Stomach (tissue), 4 donors: ENCODE measurements around the gene HS3ST1.

Experiments used
- CTCF ChIP-seq, 7 experiments: fragments of 450-650 bp in 4 of 7; fragments of 200-600 bp in 3 of 7; sonication (generic) in 3 of 7; IDR thresholded peaks; one replicate each; pipeline ENCODE4 v1.5.1; 2016 to 2019; ENCODE audit warnings: antibody characterized with exemption in 7 of 7, control low read depth in 2 of 7, mild to moderate bottlenecking in 1 of 7
- EP300 ChIP-seq: sonication (generic); formaldehyde crosslinking; IDR thresholded peaks from one replicate; pipeline ENCODE4 v1.6.1; 2017; ENCODE audit warnings: antibody characterized with exemption
- POLR2A ChIP-seq, 4 donors: fragments of 450-650 bp; IDR thresholded peaks; one replicate each; pipeline ENCODE4 v1.6.1; 2016; ENCODE audit warnings: antibody characterized with exemption in 4 of 4, control low read depth in 2 of 4, mild to moderate bottlenecking in 1 of 4, moderate library complexity in 1 of 4
- POLR2AphosphoS5 ChIP-seq, 3 donors: sonication (generic); formaldehyde crosslinking; IDR thresholded peaks; one replicate each; pipeline ENCODE4 v1.6.1; 2016; ENCODE audit warnings: antibody characterized with exemption in 3 of 3

- TF ChIP-seq CTCF (IDR thresholded peaks at IDR 0.05): no peak
- no peak for TF ChIP-seq POLR2AphosphoS5 (IDR thresholded peaks at IDR 0.05)
- TF ChIP-seq POLR2A (IDR thresholded peaks at IDR 0.05): no peak
- no peak for TF ChIP-seq EP300
These were observed 39.2 kb upstream of the HS3ST1 start for GRCh38 chr4:11467931-11468330.
